Mesothelial cell of epicardium (in vitro differentiated cells): ENCODE results near the gene DUSP10. TPM values are rescaled to one million over a fixed set of nuclear protein-coding genes. Genes with fewer than 3 reads are reported as not detected.

ENCODE experiments used
- DNase-seq, 2 experiments: peaks; one replicate each; pipeline ENCODE4 v3.0.0; 2021; ENCODE audit warnings: low spot score in 2 of 2; ENCODE audit not compliant: unreplicated experiment in 2 of 2
- H3K27ac Mint-ChIP-seq: 2 replicates; pipeline ENCODE4 v1.8.0; 2021; ENCODE audit warnings: mixed read lengths
- H3K27me3 Mint-ChIP-seq: 2 replicates; pipeline ENCODE4 v1.8.0; 2021; ENCODE audit warnings: low read depth, mixed read lengths
- H3K36me3 Mint-ChIP-seq: 2 replicates; pipeline ENCODE4 v1.8.0; 2021; ENCODE audit warnings: mixed read lengths
- H3K4me1 Mint-ChIP-seq: 2 replicates; pipeline ENCODE4 v1.8.0; 2021; ENCODE audit warnings: mixed read lengths
- H3K4me3 Mint-ChIP-seq: 2 replicates; pipeline ENCODE4 v1.8.0; 2021; ENCODE audit warnings: mild to moderate bottlenecking, moderate library complexity, mixed read lengths
- H3K9me3 Mint-ChIP-seq: 2 replicates; pipeline ENCODE4 v1.8.0; 2021; ENCODE audit warnings: mixed read lengths
- CTCF ChIP-seq: fragments of 200-600 bp; sonication (generic); IDR thresholded peaks from one replicate; pipeline ENCODE4 v1.5.0; 2021; ENCODE audit warnings: antibody characterized with exemption; ENCODE audit not compliant: unreplicated experiment
- total RNA-seq: library from RNA; stranded (reverse); gene quantifications from 3 replicates; pipeline ENCODE4 v1.2.1, GENCODE V29; 2021

The DUSP10 gene
- total RNA-seq, 1 donor from 2014 or later, result 4.0 TPM

- H3K9me3 Mint-ChIP-seq, result peaks cover 4% of the 10 kb centered on the region
- H3K27me3 Mint-ChIP-seq, result no peaks in the 10 kb centered on the region
- DNase-seq, result no peak
- H3K4me1 Mint-ChIP-seq, result peaks cover 11% of the 10 kb centered on the region
- H3K4me3 Mint-ChIP-seq, result no peak overlapping the region
- H3K36me3 Mint-ChIP-seq, result no peaks in the 10 kb centered on the region
- no peak for TF ChIP-seq CTCF
- no peak overlapping the region for H3K27ac Mint-ChIP-seq
These were observed 16.8 kb downstream of the DUSP10 start for GRCh38 chr1:221724931-221725605.

- H3K4me1 Mint-ChIP-seq, result peaks cover 17% of the 10 kb centered on the region
- no peak for TF ChIP-seq CTCF
- DNase-seq, result no peak
- H3K9me3 Mint-ChIP-seq, result peaks cover 4% of the 10 kb centered on the region
- H3K27ac Mint-ChIP-seq, result no peak overlapping the region
- H3K36me3 Mint-ChIP-seq, result no peaks in the 10 kb centered on the region
- H3K27me3 Mint-ChIP-seq, result no peaks in the 10 kb centered on the region
- no peak overlapping the region for H3K4me3 Mint-ChIP-seq
These were observed 18.0 kb downstream of the DUSP10 start for GRCh38 chr1:221723848-221724236.

GRCh38 chr1:221723018-221723847, 18.7 kb downstream of the DUSP10 start:
- Mint-ChIP-seq H3K36me3 (no peaks in the 10 kb centered on the region), H3K4me1 (peaks cover 23% of the 10 kb centered on the region), H3K27me3 (no peaks in the 10 kb centered on the region), H3K9me3 (peaks cover 4% of the 10 kb centered on the region), H3K27ac (no peak overlapping the region), H3K4me3 (no peak overlapping the region)
- TF ChIP-seq CTCF, result no peak
- DNase-seq, result no peak

GRCh38 chr1:221722254-221723017, 19.5 kb downstream of the DUSP10 start:
- H3K4me1 Mint-ChIP-seq, result peaks cover 29% of the 10 kb centered on the region
- no peak overlapping the region for H3K27ac Mint-ChIP-seq

More at GRCh38 chr1:221722254-221723017, 19.5 kb downstream of the DUSP10 start:
- no peak overlapping the region for H3K4me3 Mint-ChIP-seq
- H3K9me3 Mint-ChIP-seq, result peaks cover 4% of the 10 kb centered on the region
- no peaks in the 10 kb centered on the region for H3K36me3 Mint-ChIP-seq
- DNase-seq, result no peak
- H3K27me3 Mint-ChIP-seq, result no peaks in the 10 kb centered on the region
- TF ChIP-seq CTCF, result no peak
